ENCODE results near the gene HNRNPLL. TPM values are rescaled to one million over a fixed set of nuclear protein-coding genes. Genes with fewer than 3 reads are reported as not detected.

The HNRNPLL gene
- total and polyA plus RNA-seq, 2 of the 8 experiments (the other 6 are each of a cell fraction or from before 2014, with no cell fraction given), result 18.6 to 69.3 TPM

GRCh38 chr2:38600242-38600891 lies 2.4 kb downstream of the HNRNPLL start:
- peaks cover 17 to 64% of the 10 kb centered on the region in 2 experiments for H3K79me2 ChIP-seq (ENCODE audit: control insufficient read depth in 1 of 2, insufficient read depth in 2 of 2, low read length in 2 of 2)
- H4K5ac ChIP-seq (ENCODE audit: insufficient read length, low read depth, low read length), result no peak overlapping the region
- peaks cover 6 to 20% of the 10 kb centered on the region in 2 experiments for H4K20me1 ChIP-seq (replicated peaks in 1 of 2; ENCODE audit: control insufficient read depth in 1 of 2, insufficient read depth in 2 of 2, low read length in 2 of 2)
- H3K9ac ChIP-seq (replicated peaks in 1 of 4; ENCODE audit: extremely low read depth in 1 of 4, low read depth in 3 of 4, low read length in 3 of 4), result peak overlapping the region in 3 of 4 experiments; percentile 10 to 57 (median 13); a peak in 2 of 7 replicates
- H3K23me2 ChIP-seq (ENCODE audit: low read depth, low read length), result peaks cover 4% of the 10 kb centered on the region; the same call in 1 of the 2 replicates
- no peaks in the 10 kb centered on the region for H3K9me3 ChIP-seq (ENCODE audit: insufficient read depth in 2 of 2, low read depth in 1 of 2, low read length in 1 of 2)
- no peak overlapping the region for H2BK5ac ChIP-seq (ENCODE audit: low read depth, low read length)
- H2AK5ac ChIP-seq (ENCODE audit: low read depth, low read length), result no peak overlapping the region
- peak overlapping the region; percentile 39 to 94 (median 82); a peak in 7 of 8 replicates for H3K4me3 ChIP-seq (ENCODE audit: extremely low read depth in 1 of 4, insufficient read depth in 2 of 4, low read depth in 3 of 4, low read length in 4 of 4)
- H3K4me2 ChIP-seq (ENCODE audit: insufficient read depth in 1 of 2, low read depth in 2 of 2, low read length in 2 of 2), result peak overlapping the region; percentile 77 to 81
- no peak overlapping the region for H3K18ac ChIP-seq (ENCODE audit: extremely low read depth, low read length)
- H3K27me3 ChIP-seq (replicated peaks in 1 of 4; ENCODE audit: control insufficient read depth in 3 of 4, extremely low read depth in 1 of 4, insufficient read depth in 3 of 4, low read length in 3 of 4), result no peaks in the 10 kb centered on the region
- H3K79me1 ChIP-seq (ENCODE audit: low read depth, low read length), result no peaks in the 10 kb centered on the region
- H3K4ac ChIP-seq (replicated peaks; ENCODE audit: insufficient read length, low read depth, low read length), result no peak overlapping the region
- DNase-seq (ENCODE audit: low read depth in 1 of 2, low spot score in 2 of 2), result no peak
- H3K27ac ChIP-seq (ENCODE audit: low read depth, low read length), result no peak overlapping the region
- no peak overlapping the region for H3K56ac ChIP-seq (replicated peaks; ENCODE audit: insufficient read length, low read depth, low read length)
- peaks cover 0 to 9% (median 3%) of the 10 kb centered on the region in 4 experiments; a peak in 3 of 7 replicates for H3K4me1 ChIP-seq (replicated peaks in 1 of 4; ENCODE audit: control insufficient read depth in 3 of 4, insufficient read depth in 4 of 4, low read length in 3 of 4)
- no peak overlapping the region for H2BK12ac ChIP-seq (ENCODE audit: low read depth, low read length)
- FAIRE-seq, result no peak
- no peak overlapping the region for H2BK120ac ChIP-seq (replicated peaks; ENCODE audit: low read depth, low read length)
- ChIA-PET POLR2A (ENCODE audit: partially characterized antibody) (interaction anchor here (0.7 to 21.1 kb wide), 8 partner anchors 9 to 262 kb away, joined by 3 to 334 read pairs (median 8); partner anchors contain the start of gene SRSF7), CTCF (ENCODE audit: partially characterized antibody) (interaction anchor here (1.3 to 14.3 kb wide), 3 partner anchors 18 to 123 kb away, joined by 3 to 119 read pairs (median 3); no protein-coding TSS in a partner anchor)
- H2BK20ac ChIP-seq (ENCODE audit: low read length), result no peak overlapping the region
- H4K91ac ChIP-seq (replicated peaks; ENCODE audit: insufficient read length, low read length), result no peak overlapping the region
- H3K23ac ChIP-seq (ENCODE audit: insufficient read length), result no peak overlapping the region
- no peaks in the 10 kb centered on the region for H3K36me3 ChIP-seq (ENCODE audit: control insufficient read depth in 2 of 4, insufficient read depth in 4 of 4, low read length in 3 of 4)
- no peak overlapping the region for H4K8ac ChIP-seq (ENCODE audit: extremely low read depth, insufficient read depth, low read length)
- WGBS, 2 experiments (ENCODE audit: extremely low coverage in 1 of 2, insufficient coverage in 1 of 2, insufficient read length in 1 of 2, insufficient replicate concordance in 2 of 2, low coverage in 1 of 2, low lambda C conversion rate in 2 of 2, missing lambda C conversion rate in 1 of 2), result 58% methylated on average over 15 of the region's 15 CpGs; no CpG with 5 or more reads in 1 of the 2 experiments
- H2BK15ac ChIP-seq (ENCODE audit: low read length), result no peak overlapping the region
- H3K14ac ChIP-seq (ENCODE audit: insufficient read length), result no peak overlapping the region
- H2AFZ ChIP-seq (ENCODE audit: low read length), result no peak overlapping the region
- TF ChIP-seq CBX8 (IDR thresholded peaks at IDR 0.05; ENCODE audit: borderline replicate concordance, low read depth, low read length) (no peak), GABPA (IDR thresholded peaks at IDR 0.05; ENCODE audit: borderline replicate concordance, insufficient read depth, low read length) (no peak), CTCF (IDR thresholded peaks at IDR 0.05; ENCODE audit: control extremely low read depth in 1 of 3, insufficient read depth in 1 of 3, low read depth in 1 of 3, low read length in 3 of 3) (no peak), RAD21 (IDR thresholded peaks at IDR 0.05 in 1 of 2, conservative IDR thresholded peaks at IDR 0.05 in 1 of 2; ENCODE audit: low read depth in 2 of 2, low read length in 2 of 2) (no peak), KDM1A (IDR thresholded peaks at IDR 0.05; ENCODE audit: borderline replicate concordance, low read length) (no peak), PHF8 (conservative IDR thresholded peaks at IDR 0.05; ENCODE audit: low read depth, low read length) (no peak), NANOG (IDR thresholded peaks at IDR 0.05; ENCODE audit: insufficient read depth, low read depth, low read length, poor library complexity, severe bottlenecking) (no peak), SP2 (IDR thresholded peaks at IDR 0.05; ENCODE audit: low read length) (no peak)

Measured in H1 (cell line).